Measurements from ENCODE around the gene DRAP1. TPM values are rescaled to one million over a fixed set of nuclear protein-coding genes. Genes with fewer than 3 reads are reported as not detected.

Gene DRAP1
- total RNA-seq, 2 donors from 2014 or later = 83.8 to 103 TPM

Other genes with a start within 250 kb of the DRAP1 start
- gene KAT5, start 207.2 kb upstream of the DRAP1 start, total RNA-seq = 10 to 100 TPM; 48.5 to 48.8 TPM
- gene RNASEH2C, start 198.6 kb upstream of the DRAP1 start, total RNA-seq = 10 to 100 TPM; 41.6 to 47.9 TPM
- gene AP5B1, start 138.4 kb upstream of the DRAP1 start, total RNA-seq = 10 to 100 TPM; 17.8 to 29.9 TPM
- gene OVOL1, start 132.4 kb upstream of the DRAP1 start, total RNA-seq = 1 to 10 TPM; 3.4 to 5.5 TPM
- 1 to 10 TPM; 1.5 to 4.3 TPM for gene SNX32, start 85.5 kb upstream of the DRAP1 start, total RNA-seq
- 1,000 to 10,000 TPM; 1,218 to 1,284 TPM for gene CFL1, start 61.2 kb upstream of the DRAP1 start, total RNA-seq
- 10 to 100 TPM; 51.0 to 64.5 TPM for gene MUS81, start 59.0 kb upstream of the DRAP1 start, total RNA-seq
- gene EFEMP2, start 46.6 kb upstream of the DRAP1 start, total RNA-seq = 10 to 100 TPM; 84.5 to 99.6 TPM
- not detected for gene CTSW, start 39.6 kb upstream of the DRAP1 start, total RNA-seq
- 10 to 100 TPM; 81.0 to 92.0 TPM for gene FIBP, start 31.0 kb upstream of the DRAP1 start, total RNA-seq
- 10 to 100 TPM; 18.2 to 23.9 TPM for gene CCDC85B, start 28.8 kb upstream of the DRAP1 start, total RNA-seq
- 1 to 10 TPM in 1 of 2 donors, not detected in 1; 1.8 TPM for gene FOSL1, start 19.0 kb upstream of the DRAP1 start, total RNA-seq
- gene C11orf68, start 364 bp upstream of the DRAP1 start, total RNA-seq = 10 to 100 TPM; 26.0 to 29.1 TPM
- gene TSGA10IP, start 26.1 kb downstream of the DRAP1 start, total RNA-seq = 1 to 10 TPM in 1 of 2 donors, under 1 TPM in 1; 0.97 to 5.6 TPM
- gene SART1, start 42.3 kb downstream of the DRAP1 start, total RNA-seq = 10 to 100 TPM; 50.6 to 52.0 TPM
- 10 to 100 TPM; 37.4 to 40.1 TPM for gene EIF1AD, start 82.7 kb downstream of the DRAP1 start, total RNA-seq
- gene BANF1, start 83.1 kb downstream of the DRAP1 start, total RNA-seq = 100 to 1,000 TPM; 348 to 409 TPM
- gene CST6, start 92.6 kb downstream of the DRAP1 start, total RNA-seq = 1 to 10 TPM; 2.1 to 4.2 TPM
- not detected for gene CATSPER1, start 107.1 kb downstream of the DRAP1 start, total RNA-seq
- 10 to 100 TPM in 1 of 2 donors, 1 to 10 TPM in 1; 7.4 to 11.2 TPM for gene GAL3ST3, start 129.7 kb downstream of the DRAP1 start, total RNA-seq
- gene SF3B2, start 132.9 kb downstream of the DRAP1 start, total RNA-seq = 100 to 1,000 TPM; 209 to 254 TPM
- 10 to 100 TPM; 67.0 to 67.1 TPM for gene PACS1, start 150.8 kb downstream of the DRAP1 start, total RNA-seq

All from endodermal cell (in vitro differentiated cells).